GM12872 (cell line): ENCODE results near the gene TAF8.

Experiments used
- CTCF ChIP-seq: IDR thresholded peaks from 3 replicates; pipeline ENCODE4 v1.5.1; 2011; ENCODE audit warnings: low read depth, mild to moderate bottlenecking, low read length, moderate library complexity; ENCODE audit not compliant: insufficient read depth

The TAF8 gene

GRCh38 chr6:42025066-42025844 is 25.1 kb upstream of the TAF8 start:
- no peak for TF ChIP-seq CTCF

GRCh38 chr6:42025845-42026243 is 24.5 kb upstream of the TAF8 start:
- TF ChIP-seq CTCF = no peak

- no peak for TF ChIP-seq CTCF
Observed at GRCh38 chr6:42026540-42026939, 23.8 kb upstream of the TAF8 start.

- TF ChIP-seq CTCF = no peak
Observed at GRCh38 chr6:42028234-42029061, 21.9 kb upstream of the TAF8 start.

- TF ChIP-seq CTCF = no peak
Observed at GRCh38 chr6:42029062-42029685, 21.1 kb upstream of the TAF8 start.

- no peak for TF ChIP-seq CTCF
Observed at GRCh38 chr6:42029881-42030280, 20.4 kb upstream of the TAF8 start.
